ENCODE results near the gene KCNK7.

DNA sequence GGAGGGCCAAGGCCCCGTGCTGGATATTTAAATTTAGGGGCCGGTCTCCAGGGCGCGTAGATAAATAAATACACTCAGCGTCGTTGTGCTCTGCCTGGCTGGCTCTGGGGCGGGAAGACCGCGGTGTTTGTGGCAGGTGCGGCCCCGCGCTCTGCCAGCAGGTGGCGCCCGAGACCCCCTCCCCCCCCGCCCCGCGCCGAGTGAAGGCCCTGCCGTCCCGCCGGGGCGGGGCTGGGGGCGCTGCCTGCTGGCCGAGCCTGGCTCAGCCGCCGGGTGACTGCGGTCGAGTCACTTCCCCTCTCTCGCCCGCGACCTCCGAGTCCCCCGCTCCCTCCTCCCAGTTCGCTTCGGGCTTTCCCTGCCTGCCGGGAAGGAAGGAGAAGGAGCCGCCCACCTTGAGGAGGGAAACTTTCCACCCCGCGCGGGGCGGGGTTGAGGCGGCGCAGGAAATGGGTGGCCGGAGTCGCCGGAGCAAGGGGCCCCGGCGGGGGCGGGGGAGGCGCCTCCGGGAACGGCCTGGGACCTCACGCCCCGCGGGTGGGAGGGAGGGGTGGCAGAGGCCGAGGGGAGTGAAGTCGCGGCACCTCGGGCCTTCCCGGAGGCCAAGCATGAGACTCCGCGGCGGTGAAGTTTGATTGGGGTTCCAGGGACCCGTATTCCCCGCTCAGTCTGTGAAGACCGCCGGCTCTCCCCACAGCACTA, 21.3 kb downstream of the KCNK7 start:
- TF ChIP-seq SP1 (IDR thresholded peaks at IDR 0.05; ENCODE audit: low read depth) (no peak), CTCF (IDR thresholded peaks at IDR 0.05 in 2 of 3, conservative IDR thresholded peaks at IDR 0.05 in 1 of 3; ENCODE audit: borderline replicate concordance in 1 of 3, insufficient read depth in 1 of 3, low read depth in 2 of 3, low read length in 2 of 3) (peak in 2 of 3 experiments; percentile 69 to 71; a peak in 4 of 6 replicates), POLR2AphosphoS5 (IDR thresholded peaks at IDR 0.05; ENCODE audit: low read depth, low read length) (peak; percentile 67; the same call in 1 of the 2 replicates), POLR2A (IDR thresholded peaks at IDR 0.05; ENCODE audit: borderline replicate concordance, extremely low read depth, insufficient read depth, insufficient read length) (no peak), EZH2 (IDR thresholded peaks at IDR 0.05) (no peak), ZNF274 (IDR thresholded peaks at IDR 0.05; ENCODE audit: low read depth, low read length) (no peak), TCF7L2 (IDR thresholded peaks at IDR 0.05; ENCODE audit: borderline replicate concordance, extremely low read depth, insufficient read depth, insufficient read length) (peak; percentile 45), CEBPB (IDR thresholded peaks at IDR 0.05; ENCODE audit: low read depth) (no peak), ATF3 (IDR thresholded peaks at IDR 0.05) (no peak), ELF1 (IDR thresholded peaks at IDR 0.05; ENCODE audit: borderline replicate concordance, low read depth) (no peak), RAD21 (IDR thresholded peaks at IDR 0.05; ENCODE audit: low read depth) (no peak), SIN3A (IDR thresholded peaks at IDR 0.05; ENCODE audit: low read depth) (no peak)
